HEK293 (cell line): ENCODE data around the gene PTPRJ.

Experiments
- CTCF ChIA-PET: fragments of 350-600 bp; formaldehyde crosslinking; extraction: SDS; loops from one replicate; lab custom pipeline; 2021; ENCODE audit warnings: antibody characterized with exemption; lab: Yijun Ruan, JAX
- POLR2A ChIA-PET: fragments of 300-600 bp; formaldehyde crosslinking; extraction: SDS; loops from one replicate; lab custom pipeline; 2020; ENCODE audit warnings: antibody characterized with exemption, inconsistent platforms; lab: Yijun Ruan, JAX
- H3K27ac ChIP-seq: fragments of 200-500 bp; sonication (Bioruptor generic); 2 replicates; pipeline ENCODE4 v1.5.1; 2014; ENCODE audit warnings: low read depth, low read length, control low read depth, inconsistent platforms; ENCODE audit errors: extremely low read depth
- H3K36me3 ChIP-seq, 2 experiments: fragments of 200-500 bp in 1 of 2; sonication (Bioruptor generic) in 1 of 2; 1 replicate in 1 of 2; 2 replicates in 1 of 2; pipeline ENCODE4 v1.5.1; 2014 to 2017; ENCODE audit warnings: inconsistent platforms in 2 of 2, low read length in 2 of 2; ENCODE audit not compliant: control insufficient read depth in 2 of 2, insufficient read depth in 1 of 2
- H3K4me1 ChIP-seq: fragments of 200-500 bp; sonication (Bioruptor generic); 2 replicates; pipeline ENCODE4 v1.5.1; 2014; ENCODE audit warnings: mild to moderate bottlenecking, low read length, inconsistent platforms; ENCODE audit not compliant: control insufficient read depth, insufficient read depth
- H3K4me3 ChIP-seq: 2 replicates; pipeline ENCODE4 v1.5.1; 2011; ENCODE audit warnings: low read depth, mild to moderate bottlenecking, control low read depth, low read length, moderate library complexity
- H3K9me3 ChIP-seq: fragments of 200-500 bp; sonication (Bioruptor generic); 2 replicates; pipeline ENCODE4 v1.5.1; 2014; ENCODE audit warnings: low read depth, low read length, inconsistent platforms; ENCODE audit not compliant: control insufficient read depth, insufficient read depth
- BCL11A ChIP-seq: fragments of 450-650 bp; formaldehyde crosslinking; IDR thresholded peaks from 2 replicates; pipeline ENCODE4 v1.5.1; 2016; ENCODE audit warnings: low read depth, missing biosample characterization, missing genetic modification characterization
- KLF1 ChIP-seq: fragments of 450-650 bp; formaldehyde crosslinking; IDR thresholded peaks from 2 replicates; pipeline ENCODE4 v1.5.1; 2016; ENCODE audit warnings: missing biosample characterization, missing genetic modification characterization
- PATZ1 ChIP-seq: fragments of 450-650 bp; formaldehyde crosslinking; IDR thresholded peaks from 2 replicates; pipeline ENCODE4 v1.5.1; 2016; ENCODE audit warnings: missing biosample characterization, missing genetic modification characterization
- PRDM1 ChIP-seq: fragments of 450-650 bp; formaldehyde crosslinking; IDR thresholded peaks from 2 replicates; pipeline ENCODE4; 2016; ENCODE audit warnings: missing biosample characterization, missing genetic modification characterization
- SALL2 ChIP-seq: fragments of 450-650 bp; formaldehyde crosslinking; IDR thresholded peaks from 2 replicates; pipeline ENCODE4 v1.5.0; 2017; ENCODE audit warnings: missing biosample characterization, mild to moderate bottlenecking, missing genetic modification characterization, borderline replicate concordance
- ZFP41 ChIP-seq: fragments of 450-650 bp; formaldehyde crosslinking; IDR thresholded peaks from 2 replicates; pipeline ENCODE4 v1.5.1; 2016; ENCODE audit warnings: missing biosample characterization, missing genetic modification characterization, borderline replicate concordance
- ZNF138 ChIP-seq: fragments of 450-650 bp; formaldehyde crosslinking; IDR thresholded peaks from 2 replicates; pipeline ENCODE4 v1.5.1; 2016; ENCODE audit warnings: missing biosample characterization, missing genetic modification characterization, borderline replicate concordance
- ZNF624 ChIP-seq: fragments of 450-650 bp; formaldehyde crosslinking; IDR thresholded peaks from 2 replicates; pipeline ENCODE4 v1.5.1; 2017; ENCODE audit warnings: missing biosample characterization, missing genetic modification characterization
- ZNF664 ChIP-seq: fragments of 450-650 bp; formaldehyde crosslinking; IDR thresholded peaks from 2 replicates; pipeline ENCODE4 v1.5.1; 2016; ENCODE audit warnings: missing biosample characterization, missing genetic modification characterization
- ZNF692 ChIP-seq: fragments of 450-650 bp; formaldehyde crosslinking; IDR thresholded peaks from 2 replicates; pipeline ENCODE4 v1.5.1; 2016; ENCODE audit warnings: missing biosample characterization, missing genetic modification characterization
- ZNF707 ChIP-seq: fragments of 450-650 bp; formaldehyde crosslinking; IDR thresholded peaks from 2 replicates; pipeline ENCODE4 v1.5.1; 2016; ENCODE audit warnings: missing biosample characterization, missing genetic modification characterization
- TF ChIP-seq, protein P1 (sequence below): fragments of 450-650 bp; formaldehyde crosslinking; IDR thresholded peaks from 2 replicates; pipeline ENCODE4 v1.5.1; 2017; ENCODE audit warnings: missing biosample characterization, missing genetic modification characterization
- TF ChIP-seq, protein P2 (sequence below): fragments of 450-650 bp; formaldehyde crosslinking; IDR thresholded peaks from 2 replicates; pipeline ENCODE4 v1.5.1; 2016; ENCODE audit warnings: missing biosample characterization, missing genetic modification characterization, borderline replicate concordance
- TF ChIP-seq, protein P3 (sequence below): fragments of 450-650 bp; formaldehyde crosslinking; IDR thresholded peaks from 2 replicates; pipeline ENCODE4 v1.5.1; 2016; ENCODE audit warnings: missing biosample characterization, missing genetic modification characterization

Gene PTPRJ

GRCh38 chr11:48154151-48154550 is 173.8 kb downstream of the PTPRJ start (continued):
- TF ChIP-seq PATZ1 (tag by site-specific recombination): no peak
- TF ChIP-seq PRDM1 (tag by site-specific recombination): no peak

DNA sequence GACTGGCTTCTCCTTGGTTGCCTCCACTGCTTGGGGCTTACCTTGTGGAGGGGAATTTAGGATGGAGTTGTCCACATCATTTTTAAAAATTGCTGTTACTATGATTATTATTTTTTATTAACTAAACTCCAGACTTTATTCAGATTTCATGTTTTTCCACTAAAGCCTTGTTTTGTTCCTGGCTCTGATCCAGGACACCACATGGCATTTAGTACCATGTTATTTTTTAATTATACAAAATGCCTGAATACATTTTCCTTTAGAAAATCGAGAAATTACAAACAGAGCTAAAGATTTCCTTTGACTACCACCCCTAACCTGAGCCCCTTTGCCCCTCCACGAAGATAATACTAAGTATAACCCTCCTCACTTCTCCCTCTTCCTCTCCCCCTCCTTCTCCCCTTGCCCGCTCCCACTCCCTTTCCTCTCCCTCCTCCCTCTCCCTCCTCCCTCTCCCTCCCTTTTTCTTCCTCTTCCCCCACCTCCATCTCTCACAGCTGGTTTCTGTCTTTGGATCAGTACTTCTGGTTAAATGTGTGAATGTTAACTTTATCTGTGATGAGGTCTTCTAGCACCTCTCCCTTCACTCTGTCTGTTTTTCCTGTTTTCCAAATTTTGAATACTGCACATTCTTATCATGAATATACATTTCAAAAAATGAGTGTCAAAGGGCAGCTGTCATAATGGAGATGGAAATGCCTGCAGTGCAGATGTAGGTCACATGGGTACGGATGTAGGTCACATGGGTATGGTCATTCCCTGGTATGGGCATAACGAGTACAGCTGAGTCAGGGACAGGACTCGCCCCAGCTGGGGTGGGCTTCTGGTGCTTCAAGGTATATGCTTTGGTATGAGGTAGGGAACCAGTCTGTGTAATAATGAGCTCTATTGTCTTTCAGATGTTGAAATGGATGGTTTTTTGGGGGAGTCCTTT is 181.9 kb downstream of the PTPRJ start:
- ChIA-PET CTCF (no interaction called here), POLR2A (no interaction called here)
- no peak for TF ChIP-seq ZNF664
- TF ChIP-seq, protein P1, sequence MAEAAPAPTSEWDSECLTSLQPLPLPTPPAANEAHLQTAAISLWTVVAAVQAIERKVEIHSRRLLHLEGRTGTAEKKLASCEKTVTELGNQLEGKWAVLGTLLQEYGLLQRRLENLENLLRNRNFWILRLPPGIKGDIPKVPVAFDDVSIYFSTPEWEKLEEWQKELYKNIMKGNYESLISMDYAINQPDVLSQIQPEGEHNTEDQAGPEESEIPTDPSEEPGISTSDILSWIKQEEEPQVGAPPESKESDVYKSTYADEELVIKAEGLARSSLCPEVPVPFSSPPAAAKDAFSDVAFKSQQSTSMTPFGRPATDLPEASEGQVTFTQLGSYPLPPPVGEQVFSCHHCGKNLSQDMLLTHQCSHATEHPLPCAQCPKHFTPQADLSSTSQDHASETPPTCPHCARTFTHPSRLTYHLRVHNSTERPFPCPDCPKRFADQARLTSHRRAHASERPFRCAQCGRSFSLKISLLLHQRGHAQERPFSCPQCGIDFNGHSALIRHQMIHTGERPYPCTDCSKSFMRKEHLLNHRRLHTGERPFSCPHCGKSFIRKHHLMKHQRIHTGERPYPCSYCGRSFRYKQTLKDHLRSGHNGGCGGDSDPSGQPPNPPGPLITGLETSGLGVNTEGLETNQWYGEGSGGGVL: peak; percentile 56; the same call in 1 of the 2 replicates
- TF ChIP-seq, protein P2, sequence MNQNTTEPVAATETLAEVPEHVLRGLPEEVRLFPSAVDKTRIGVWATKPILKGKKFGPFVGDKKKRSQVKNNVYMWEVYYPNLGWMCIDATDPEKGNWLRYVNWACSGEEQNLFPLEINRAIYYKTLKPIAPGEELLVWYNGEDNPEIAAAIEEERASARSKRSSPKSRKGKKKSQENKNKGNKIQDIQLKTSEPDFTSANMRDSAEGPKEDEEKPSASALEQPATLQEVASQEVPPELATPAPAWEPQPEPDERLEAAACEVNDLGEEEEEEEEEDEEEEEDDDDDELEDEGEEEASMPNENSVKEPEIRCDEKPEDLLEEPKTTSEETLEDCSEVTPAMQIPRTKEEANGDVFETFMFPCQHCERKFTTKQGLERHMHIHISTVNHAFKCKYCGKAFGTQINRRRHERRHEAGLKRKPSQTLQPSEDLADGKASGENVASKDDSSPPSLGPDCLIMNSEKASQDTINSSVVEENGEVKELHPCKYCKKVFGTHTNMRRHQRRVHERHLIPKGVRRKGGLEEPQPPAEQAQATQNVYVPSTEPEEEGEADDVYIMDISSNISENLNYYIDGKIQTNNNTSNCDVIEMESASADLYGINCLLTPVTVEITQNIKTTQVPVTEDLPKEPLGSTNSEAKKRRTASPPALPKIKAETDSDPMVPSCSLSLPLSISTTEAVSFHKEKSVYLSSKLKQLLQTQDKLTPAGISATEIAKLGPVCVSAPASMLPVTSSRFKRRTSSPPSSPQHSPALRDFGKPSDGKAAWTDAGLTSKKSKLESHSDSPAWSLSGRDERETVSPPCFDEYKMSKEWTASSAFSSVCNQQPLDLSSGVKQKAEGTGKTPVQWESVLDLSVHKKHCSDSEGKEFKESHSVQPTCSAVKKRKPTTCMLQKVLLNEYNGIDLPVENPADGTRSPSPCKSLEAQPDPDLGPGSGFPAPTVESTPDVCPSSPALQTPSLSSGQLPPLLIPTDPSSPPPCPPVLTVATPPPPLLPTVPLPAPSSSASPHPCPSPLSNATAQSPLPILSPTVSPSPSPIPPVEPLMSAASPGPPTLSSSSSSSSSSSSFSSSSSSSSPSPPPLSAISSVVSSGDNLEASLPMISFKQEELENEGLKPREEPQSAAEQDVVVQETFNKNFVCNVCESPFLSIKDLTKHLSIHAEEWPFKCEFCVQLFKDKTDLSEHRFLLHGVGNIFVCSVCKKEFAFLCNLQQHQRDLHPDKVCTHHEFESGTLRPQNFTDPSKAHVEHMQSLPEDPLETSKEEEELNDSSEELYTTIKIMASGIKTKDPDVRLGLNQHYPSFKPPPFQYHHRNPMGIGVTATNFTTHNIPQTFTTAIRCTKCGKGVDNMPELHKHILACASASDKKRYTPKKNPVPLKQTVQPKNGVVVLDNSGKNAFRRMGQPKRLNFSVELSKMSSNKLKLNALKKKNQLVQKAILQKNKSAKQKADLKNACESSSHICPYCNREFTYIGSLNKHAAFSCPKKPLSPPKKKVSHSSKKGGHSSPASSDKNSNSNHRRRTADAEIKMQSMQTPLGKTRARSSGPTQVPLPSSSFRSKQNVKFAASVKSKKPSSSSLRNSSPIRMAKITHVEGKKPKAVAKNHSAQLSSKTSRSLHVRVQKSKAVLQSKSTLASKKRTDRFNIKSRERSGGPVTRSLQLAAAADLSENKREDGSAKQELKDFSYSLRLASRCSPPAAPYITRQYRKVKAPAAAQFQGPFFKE (tag by site-specific recombination): no peak
- Histone ChIP-seq H3K4me1 (no peaks in the 10 kb centered on the region), H3K4me3 (no peak overlapping the region), H3K27ac (no peak overlapping the region), H3K36me3 (peaks cover 0 to 29% of the 10 kb centered on the region in 2 experiments; a peak in 2 of 3 replicates), H3K9me3 (no peaks in the 10 kb centered on the region)

DNA sequence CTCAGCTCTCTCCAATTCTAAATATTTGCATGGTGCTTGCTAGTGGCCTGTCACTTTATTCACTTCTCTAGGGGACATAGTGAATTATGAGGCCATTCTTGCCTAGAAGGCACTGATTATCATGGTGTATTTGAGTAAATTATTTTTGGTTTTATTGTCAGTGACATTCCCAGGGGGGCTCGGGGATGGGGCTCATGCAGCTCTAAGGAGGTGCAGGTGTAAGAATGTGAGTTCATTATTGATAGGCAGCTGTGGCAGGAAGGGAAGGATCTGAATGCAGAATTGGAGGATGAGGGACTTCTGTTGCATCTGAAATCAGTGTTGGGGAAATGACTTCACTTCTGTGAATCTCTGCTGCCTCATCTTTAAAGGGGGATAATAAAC is 182.5 kb downstream of the PTPRJ start:
- Histone ChIP-seq H3K36me3 (peaks cover 0 to 26% of the 10 kb centered on the region in 2 experiments; a peak in 2 of 3 replicates), H3K4me3 (no peak overlapping the region), H3K9me3 (no peaks in the 10 kb centered on the region), H3K4me1 (no peaks in the 10 kb centered on the region), H3K27ac (no peak overlapping the region)
- CTCF ChIA-PET: no interaction called here
- POLR2A ChIA-PET: no interaction called here
- TF ChIP-seq, protein P3, sequence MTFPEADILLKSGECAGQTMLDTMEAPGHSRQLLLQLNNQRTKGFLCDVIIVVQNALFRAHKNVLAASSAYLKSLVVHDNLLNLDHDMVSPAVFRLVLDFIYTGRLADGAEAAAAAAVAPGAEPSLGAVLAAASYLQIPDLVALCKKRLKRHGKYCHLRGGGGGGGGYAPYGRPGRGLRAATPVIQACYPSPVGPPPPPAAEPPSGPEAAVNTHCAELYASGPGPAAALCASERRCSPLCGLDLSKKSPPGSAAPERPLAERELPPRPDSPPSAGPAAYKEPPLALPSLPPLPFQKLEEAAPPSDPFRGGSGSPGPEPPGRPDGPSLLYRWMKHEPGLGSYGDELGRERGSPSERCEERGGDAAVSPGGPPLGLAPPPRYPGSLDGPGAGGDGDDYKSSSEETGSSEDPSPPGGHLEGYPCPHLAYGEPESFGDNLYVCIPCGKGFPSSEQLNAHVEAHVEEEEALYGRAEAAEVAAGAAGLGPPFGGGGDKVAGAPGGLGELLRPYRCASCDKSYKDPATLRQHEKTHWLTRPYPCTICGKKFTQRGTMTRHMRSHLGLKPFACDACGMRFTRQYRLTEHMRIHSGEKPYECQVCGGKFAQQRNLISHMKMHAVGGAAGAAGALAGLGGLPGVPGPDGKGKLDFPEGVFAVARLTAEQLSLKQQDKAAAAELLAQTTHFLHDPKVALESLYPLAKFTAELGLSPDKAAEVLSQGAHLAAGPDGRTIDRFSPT (tag by site-specific recombination): no peak
- TF ChIP-seq ZNF624 (no peak), ZNF138 (tag by site-specific recombination) (no peak), KLF1 (no peak), ZNF707 (tag by site-specific recombination) (no peak), BCL11A (tag by site-specific recombination) (no peak), ZNF692 (tag by site-specific recombination) (no peak), SALL2 (tag by site-specific recombination) (no peak), ZFP41 (tag by site-specific recombination) (no peak)
- TF ChIP-seq, protein P1: no peak
